ENCODE data around the gene PYROXD2.

GRCh38 chr10:98340940-98341310 lies 74.1 kb downstream of the PYROXD2 start:
- TF ChIP-seq CTCF (IDR thresholded peaks at IDR 0.05; ENCODE audit: low read depth, low read length) (no peak), EZH2phosphoT487 (IDR thresholded peaks at IDR 0.05; ENCODE audit: low read depth) (no peak)
